Measurements from ENCODE around the gene FCHO2. TPM values are rescaled to one million over a fixed set of nuclear protein-coding genes. Genes with fewer than 3 reads are reported as not detected.

Gene FCHO2
- total RNA-seq, 1 experiment from 2014 or later, result 20.6 TPM

DNA sequence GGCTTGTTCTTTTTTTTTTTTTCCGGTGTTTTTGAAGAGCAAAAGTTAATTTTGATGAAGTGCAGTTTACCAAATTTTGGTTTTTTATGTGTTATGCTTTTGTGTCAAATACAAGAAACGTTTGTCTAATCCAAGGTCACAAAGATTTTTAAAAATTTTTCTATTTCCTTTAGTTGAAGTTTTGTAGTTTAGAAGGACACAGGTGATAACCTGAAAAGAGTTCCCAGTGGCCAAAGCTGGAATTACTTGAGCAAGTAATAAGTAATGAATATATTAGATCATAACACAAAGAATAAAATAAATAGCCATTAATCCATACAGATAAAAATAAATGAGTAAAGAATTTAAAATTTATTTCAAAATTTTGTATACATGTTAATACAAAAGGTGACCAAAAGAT is 71.5 kb downstream of the FCHO2 start:
- Mint-ChIP-seq H3K27me3 (ENCODE audit: insufficient read depth, unreplicated experiment) (no peaks in the 10 kb centered on the region), H3K4me1 (ENCODE audit: low read depth, unreplicated experiment) (peaks cover 29% of the 10 kb centered on the region), H3K27ac (ENCODE audit: unreplicated experiment) (no peak overlapping the region), H3K4me3 (ENCODE audit: unreplicated experiment) (no peak overlapping the region), H3K9me3 (ENCODE audit: unreplicated experiment) (no peaks in the 10 kb centered on the region), H3K36me3 (ENCODE audit: insufficient read depth, unreplicated experiment) (peaks cover 11% of the 10 kb centered on the region)
- no peaks in the 10 kb centered on the region for H3K27me3 ChIP-seq (replicated peaks; ENCODE audit: control insufficient read depth, insufficient read depth, low read length)
- no peak for DNase-seq
- H3K4me1 ChIP-seq, result peaks cover 18% of the 10 kb centered on the region
- CTCF ChIA-PET, result interaction anchor here (0.6 to 0.7 kb wide), 3 partner anchors 15 to 174 kb away, joined by 3 to 5 read pairs (median 4); no protein-coding TSS in a partner anchor
- no peaks in the 10 kb centered on the region for H3K9me3 ChIP-seq
- TF ChIP-seq, protein P1, sequence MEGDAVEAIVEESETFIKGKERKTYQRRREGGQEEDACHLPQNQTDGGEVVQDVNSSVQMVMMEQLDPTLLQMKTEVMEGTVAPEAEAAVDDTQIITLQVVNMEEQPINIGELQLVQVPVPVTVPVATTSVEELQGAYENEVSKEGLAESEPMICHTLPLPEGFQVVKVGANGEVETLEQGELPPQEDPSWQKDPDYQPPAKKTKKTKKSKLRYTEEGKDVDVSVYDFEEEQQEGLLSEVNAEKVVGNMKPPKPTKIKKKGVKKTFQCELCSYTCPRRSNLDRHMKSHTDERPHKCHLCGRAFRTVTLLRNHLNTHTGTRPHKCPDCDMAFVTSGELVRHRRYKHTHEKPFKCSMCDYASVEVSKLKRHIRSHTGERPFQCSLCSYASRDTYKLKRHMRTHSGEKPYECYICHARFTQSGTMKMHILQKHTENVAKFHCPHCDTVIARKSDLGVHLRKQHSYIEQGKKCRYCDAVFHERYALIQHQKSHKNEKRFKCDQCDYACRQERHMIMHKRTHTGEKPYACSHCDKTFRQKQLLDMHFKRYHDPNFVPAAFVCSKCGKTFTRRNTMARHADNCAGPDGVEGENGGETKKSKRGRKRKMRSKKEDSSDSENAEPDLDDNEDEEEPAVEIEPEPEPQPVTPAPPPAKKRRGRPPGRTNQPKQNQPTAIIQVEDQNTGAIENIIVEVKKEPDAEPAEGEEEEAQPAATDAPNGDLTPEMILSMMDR (IDR thresholded peaks at IDR 0.05; ENCODE audit: insufficient read depth in 1 of 2, low read depth in 1 of 2, low read length in 1 of 2, severe bottlenecking in 1 of 2, unreplicated experiment in 1 of 2), result no peak
- no TSS peak for BruUV-seq (replicated peaks)
- H3K36me3 ChIP-seq (ENCODE audit: control insufficient read depth, insufficient read depth, low read length), result no peaks in the 10 kb centered on the region
- intact Hi-C loops (cut with micrococcal nuclease; ENCODE audit: unreplicated experiment), result no loop called here
- H3K4me3 ChIP-seq (ENCODE audit: low read depth, low read length), result no peak overlapping the region
- POLR2A ChIA-PET, result no interaction called here

DNA sequence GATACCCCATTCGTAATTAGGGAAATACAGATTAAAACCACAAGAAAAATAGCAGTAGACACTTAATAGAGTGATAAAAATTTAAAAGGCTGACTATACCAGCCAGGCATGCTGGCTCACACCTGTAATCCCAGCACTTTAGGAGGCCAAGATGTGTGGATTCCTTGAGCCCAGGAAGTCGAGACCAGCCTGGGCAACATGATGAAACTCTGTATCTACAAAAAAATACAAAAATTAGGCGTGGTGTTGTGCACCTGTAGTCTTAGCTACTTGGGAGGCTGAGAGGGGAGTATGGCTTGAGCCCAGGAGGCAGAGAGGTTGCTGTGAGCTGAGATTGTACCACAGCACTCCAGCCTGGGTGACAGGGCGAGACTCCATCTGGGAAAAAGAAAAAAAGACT is 72.0 kb downstream of the FCHO2 start:
- peak overlapping the region; percentile 25 for H3K27ac Mint-ChIP-seq (ENCODE audit: unreplicated experiment)
- H3K4me1 Mint-ChIP-seq (ENCODE audit: low read depth, unreplicated experiment), result peaks cover 24% of the 10 kb centered on the region
- no peak for DNase-seq
- H3K9me3 ChIP-seq, result no peaks in the 10 kb centered on the region
- no peaks in the 10 kb centered on the region for H3K27me3 Mint-ChIP-seq (ENCODE audit: insufficient read depth, unreplicated experiment)
- ChIA-PET CTCF (interaction anchor here (0.7 kb wide), 2 partner anchors 142 to 174 kb away, joined by 4 to 5 read pairs; no protein-coding TSS in a partner anchor), POLR2A (no interaction called here)
- no peaks in the 10 kb centered on the region for H3K9me3 Mint-ChIP-seq (ENCODE audit: unreplicated experiment)
- H3K4me1 ChIP-seq, result peaks cover 18% of the 10 kb centered on the region
- TF ChIP-seq, protein P1 (IDR thresholded peaks at IDR 0.05; ENCODE audit: insufficient read depth in 1 of 2, low read depth in 1 of 2, low read length in 1 of 2, severe bottlenecking in 1 of 2, unreplicated experiment in 1 of 2), result no peak
- BruUV-seq (replicated peaks), result no TSS peak
- peaks cover 11% of the 10 kb centered on the region for H3K36me3 Mint-ChIP-seq (ENCODE audit: insufficient read depth, unreplicated experiment)
- no peaks in the 10 kb centered on the region for H3K36me3 ChIP-seq (ENCODE audit: control insufficient read depth, insufficient read depth, low read length)
- H3K27me3 ChIP-seq (replicated peaks; ENCODE audit: control insufficient read depth, insufficient read depth, low read length), result no peaks in the 10 kb centered on the region
- intact Hi-C loops (cut with micrococcal nuclease; ENCODE audit: unreplicated experiment), result no loop called here
- no peak overlapping the region for H3K4me3 Mint-ChIP-seq (ENCODE audit: unreplicated experiment)
- H3K4me3 ChIP-seq (ENCODE audit: low read depth, low read length), result no peak overlapping the region

DNA sequence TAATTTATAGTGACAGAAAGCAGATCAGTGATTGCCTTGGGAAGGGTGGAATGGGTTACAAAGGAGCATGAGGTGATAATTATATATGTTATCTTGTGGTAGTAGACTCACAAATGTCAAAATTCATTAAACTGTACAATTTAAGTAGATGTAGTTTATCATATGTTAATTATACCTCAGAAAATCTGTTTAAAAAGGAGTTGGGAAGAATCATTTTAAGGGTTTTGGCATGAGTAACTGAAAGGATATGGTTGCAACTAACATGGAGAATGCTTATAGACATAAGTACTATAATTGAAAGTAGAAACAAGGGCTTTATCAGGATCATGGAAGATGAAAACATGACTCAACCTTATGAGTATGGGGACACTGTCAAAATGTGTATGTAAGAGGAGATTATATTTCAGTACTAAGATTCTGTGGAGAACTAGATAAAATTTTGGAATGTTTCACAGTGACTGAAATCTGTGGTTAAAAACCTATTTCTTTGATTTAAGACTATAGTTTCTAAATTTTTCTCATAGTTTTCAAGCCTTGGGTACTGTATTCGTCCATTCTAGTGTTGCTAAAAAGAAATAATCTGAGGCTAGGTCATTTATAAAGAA is 73.3 kb downstream of the FCHO2 start:
- H3K4me1 ChIP-seq, result peaks cover 18% of the 10 kb centered on the region
- intact Hi-C loops (cut with micrococcal nuclease; ENCODE audit: unreplicated experiment), result no loop called here
- H3K4me1 Mint-ChIP-seq (ENCODE audit: low read depth, unreplicated experiment), result peaks cover 24% of the 10 kb centered on the region
- H3K4me3 Mint-ChIP-seq (ENCODE audit: unreplicated experiment), result no peak overlapping the region
- no peaks in the 10 kb centered on the region for H3K9me3 ChIP-seq
- no peak overlapping the region for H3K4me3 ChIP-seq (ENCODE audit: low read depth, low read length)
- no peak for DNase-seq
- H3K27ac Mint-ChIP-seq (ENCODE audit: unreplicated experiment), result peak overlapping the region; percentile 69
- TF ChIP-seq, protein P1 (IDR thresholded peaks at IDR 0.05; ENCODE audit: insufficient read depth in 1 of 2, low read depth in 1 of 2, low read length in 1 of 2, severe bottlenecking in 1 of 2, unreplicated experiment in 1 of 2), result no peak
- no TSS peak for BruUV-seq (replicated peaks)
- POLR2A ChIA-PET, result no interaction called here
- CTCF ChIA-PET, result no interaction called here
- H3K36me3 Mint-ChIP-seq (ENCODE audit: insufficient read depth, unreplicated experiment), result peaks cover 11% of the 10 kb centered on the region
- no peaks in the 10 kb centered on the region for H3K9me3 Mint-ChIP-seq (ENCODE audit: unreplicated experiment)
- H3K27me3 Mint-ChIP-seq (ENCODE audit: insufficient read depth, unreplicated experiment), result no peaks in the 10 kb centered on the region
- no peaks in the 10 kb centered on the region for H3K36me3 ChIP-seq (ENCODE audit: control insufficient read depth, insufficient read depth, low read length)
- no peaks in the 10 kb centered on the region for H3K27me3 ChIP-seq (replicated peaks; ENCODE audit: control insufficient read depth, insufficient read depth, low read length)
